Heart left ventricle (tissue), 16 donors: ENCODE measurements around the gene TMEM170A. TPM values are rescaled to one million over a fixed set of nuclear protein-coding genes. Genes with fewer than 3 reads are reported as not detected.

Experiments used
- ATAC-seq, 4 donors: fragments of 200-7000 bp; cut with Tn5 transposase; one replicate each; pipeline ENCODE4 v1.9.1; 2020 to 2022; ENCODE audit warnings: moderate library complexity in 4 of 4, mild to moderate bottlenecking in 3 of 4, moderate number of reproducible peaks in 1 of 4
- DNase-seq, 5 donors: peaks; one replicate each; pipeline ENCODE4 v3.0.0-alpha.2; 2020
- H3K27ac ChIP-seq, 12 donors: fragments of 200-600 bp; sonication (generic) in 4 of 12; one replicate each; pipeline versions ENCODE4 v1.5.0 to v1.8.0; 2016 to 2022; ENCODE audit warnings: mild to moderate bottlenecking in 2 of 12
- H3K27me3 ChIP-seq, 9 donors: fragments of 200-600 bp; sonication (generic) in 2 of 9; one replicate each; pipeline versions ENCODE4 v1.5.1 to v1.8.0; 2016 to 2022; ENCODE audit warnings: mild to moderate bottlenecking in 3 of 9
- H3K36me3 ChIP-seq, 9 donors: fragments of 200-600 bp; sonication (generic) in 2 of 9; one replicate each; pipeline versions ENCODE4 v1.5.0 to v1.8.0; 2018 to 2022; ENCODE audit warnings: mild to moderate bottlenecking in 2 of 9
- H3K4me1 ChIP-seq, 12 donors: fragments of 200-600 bp; sonication (generic) in 4 of 12; one replicate each; pipeline versions ENCODE4 v1.5.0 to v1.8.0; 2016 to 2022; ENCODE audit warnings: mild to moderate bottlenecking in 3 of 12
- H3K4me3 ChIP-seq, 12 donors: fragments of 200-600 bp; sonication (generic) in 4 of 12; one replicate each; pipeline versions ENCODE4 v1.5.0 to v1.8.0; 2017 to 2022; ENCODE audit warnings: mild to moderate bottlenecking in 9 of 12, moderate library complexity in 4 of 12
- H3K9me3 ChIP-seq, 12 donors: fragments of 200-600 bp; sonication (generic) in 4 of 12; one replicate each; pipeline versions ENCODE4 v1.5.0 to v1.8.0; 2016 to 2022; ENCODE audit warnings: mild to moderate bottlenecking in 1 of 12
- POLR2A ChIP-seq, 2 donors: fragments of 450-650 bp; IDR thresholded peaks; one replicate each; pipeline ENCODE4 v1.6.1; 2017; ENCODE audit warnings: antibody characterized with exemption in 2 of 2, mild to moderate bottlenecking in 2 of 2, moderate library complexity in 2 of 2
- WGBS, 4 donors: extraction: QIAGEN DNeasy Blood & Tissue Kit in 2 of 4; methylation state at CpG; one replicate each; pipeline versions ENCODE4 v1.1.5 to v1.1.7; 2013 to 2018; 5-methylcytosine and 5-hydroxymethylcytosine counted together
- intact Hi-C, 10 donors: fragments of 100-400 bp; cut with DNase I; formaldehyde crosslinking; loops; one replicate each; pipeline versions ENCODE4 v1.11.1 to v1.14.2; 2022
- polyA plus RNA-seq, 2 donors: library from polyadenylated mRNA; stranded (reverse); fragments of 200-250 nt; gene quantifications; one replicate each; pipeline ENCODE4 v1.2.3, GENCODE V29; 2013
- total RNA-seq, 9 donors: library from RNA; depleted of rRNA in 2 of 9; stranded (reverse); fragments of >200 nt in 2 of 9; fragmentation: NEBNext Ultra II Directional in 3 of 9; extraction: Animal tissue kit (Norgen Biotek cat#: 25700) in 3 of 9; gene quantifications; one replicate each; pipeline versions ENCODE4 v1.1.0 to v1.2.4, GENCODE V29; 2016 to 2023
- TF ChIP-seq, protein P1 (sequence below), 12 donors: fragments of 200-600 bp; sonication (generic) in 4 of 12; IDR thresholded peaks; one replicate each; pipeline versions ENCODE4 v1.5.0 to v1.8.0; 2018 to 2022; ENCODE audit warnings: antibody characterized with exemption in 12 of 12, mild to moderate bottlenecking in 5 of 12
- donor health status: ischemic (EF 13 %, LVEDD 7.1; RV severe dilation, severe dysfunction).
- donor health status: healthy with polysubstance abuse.
- donor health status: DM: no; HTN: yes; CAD: no.
- donor health status: DM: no; HTN: no; CAD: no.
- donor health status: ischemic (EF 25% LVEDD 6.9; RV normal size, moderate dysfunction).
- donor health status: ischemic (EF 25% LVEDD 5.7; RV mildly dilated, moderate dysfunction).
- donor health status: healthy.
- donor health status: DM: yes; HTN: yes; CAD: no.
- donor health status: ischemic (EF 35%, LVEDD 5.7; RV mildly dilated, moderate dysfunction).
- donor health status: nonischemic (EF 11% LVEDD 7.7; RV severe dilation, severe dysfunction).
- donor health status: DM: yes; HTN: yes; CAD: no.
- donor health status: PGD.
- donor health status: ischemic (EF 29% LVEDD 5.4; RV normal size, mild dysfunction).
- donor health status: nonischemic (EF 23%, LVEDD 6.1; RV moderate dilation, normal function).

TMEM170A gene
- total and polyA plus RNA-seq, 11 donors, result 4.3 to 14.6 (median 9.2) TPM

DNA sequence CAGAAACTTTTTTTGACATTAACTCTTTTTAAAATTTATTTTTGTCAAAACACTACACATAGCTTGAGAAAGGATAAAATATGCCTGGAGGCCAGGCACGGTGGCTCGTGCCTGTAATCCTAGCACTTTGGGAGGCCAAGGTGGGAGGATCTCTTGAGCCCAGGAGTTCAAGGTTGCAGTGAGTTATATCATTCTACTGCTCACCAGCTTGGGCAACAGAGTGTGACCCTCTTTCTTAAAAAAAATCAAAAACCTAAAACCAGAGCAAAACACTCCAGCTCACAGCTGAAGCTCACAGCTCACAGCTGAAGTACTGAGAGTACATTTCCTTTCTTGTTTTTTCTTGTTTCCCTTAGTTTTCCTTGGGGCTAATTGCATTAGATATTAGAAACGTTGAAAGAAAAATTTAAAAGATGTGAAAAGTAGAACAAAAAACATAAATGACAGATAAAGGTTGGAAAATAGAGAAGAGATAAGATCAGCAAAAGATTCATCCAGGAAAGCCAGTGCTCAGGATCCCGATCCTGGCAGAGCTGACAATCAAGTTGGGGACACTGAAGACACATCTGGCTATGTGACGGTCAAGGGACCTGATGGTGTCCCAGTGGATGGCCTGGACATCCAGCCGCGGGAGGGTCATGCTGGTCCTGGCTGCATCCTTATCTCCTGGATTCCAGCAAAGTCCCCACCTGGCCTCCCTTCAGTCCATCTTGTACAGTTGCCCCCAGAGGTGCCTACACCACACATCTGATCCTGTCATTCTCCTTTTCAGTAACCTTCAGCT is 20.9 kb upstream of the TMEM170A start:
- 83 to 89% (median 86%) methylated on average over 7 of the region's 7 CpGs for WGBS, 4 donors

DNA sequence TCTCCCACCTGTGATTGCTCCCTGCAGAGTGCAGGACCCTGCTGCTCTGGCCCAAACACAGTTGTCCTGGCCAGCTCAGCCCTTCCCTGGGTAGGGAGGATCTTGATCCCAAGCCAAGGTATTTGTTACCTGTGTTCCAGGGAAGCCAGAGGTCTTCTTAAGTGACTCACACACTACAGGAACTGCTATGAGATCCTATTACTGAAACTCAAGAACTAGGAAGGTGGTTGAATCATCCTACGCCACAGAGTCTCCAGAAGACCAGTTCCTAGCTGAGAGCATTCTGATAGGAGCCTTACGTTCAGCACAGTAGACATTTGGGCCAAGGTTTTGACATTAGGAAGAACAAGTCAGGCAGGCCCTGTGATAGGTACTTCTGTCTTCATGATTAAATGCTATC is 18.7 kb upstream of the TMEM170A start:
- H3K9me3 ChIP-seq, result no peaks in the 10 kb centered on the region
- H3K27me3 ChIP-seq, result peaks cover 0 to 2% (median 0%) of the 10 kb centered on the region in 9 donors
- H3K4me3 ChIP-seq, result no peak overlapping the region
- ATAC-seq (no peak), DNase-seq (no peak)
- intact Hi-C loops, result no loop called here
- H3K27ac ChIP-seq, result no peak overlapping the region
- TF ChIP-seq, protein P1, sequence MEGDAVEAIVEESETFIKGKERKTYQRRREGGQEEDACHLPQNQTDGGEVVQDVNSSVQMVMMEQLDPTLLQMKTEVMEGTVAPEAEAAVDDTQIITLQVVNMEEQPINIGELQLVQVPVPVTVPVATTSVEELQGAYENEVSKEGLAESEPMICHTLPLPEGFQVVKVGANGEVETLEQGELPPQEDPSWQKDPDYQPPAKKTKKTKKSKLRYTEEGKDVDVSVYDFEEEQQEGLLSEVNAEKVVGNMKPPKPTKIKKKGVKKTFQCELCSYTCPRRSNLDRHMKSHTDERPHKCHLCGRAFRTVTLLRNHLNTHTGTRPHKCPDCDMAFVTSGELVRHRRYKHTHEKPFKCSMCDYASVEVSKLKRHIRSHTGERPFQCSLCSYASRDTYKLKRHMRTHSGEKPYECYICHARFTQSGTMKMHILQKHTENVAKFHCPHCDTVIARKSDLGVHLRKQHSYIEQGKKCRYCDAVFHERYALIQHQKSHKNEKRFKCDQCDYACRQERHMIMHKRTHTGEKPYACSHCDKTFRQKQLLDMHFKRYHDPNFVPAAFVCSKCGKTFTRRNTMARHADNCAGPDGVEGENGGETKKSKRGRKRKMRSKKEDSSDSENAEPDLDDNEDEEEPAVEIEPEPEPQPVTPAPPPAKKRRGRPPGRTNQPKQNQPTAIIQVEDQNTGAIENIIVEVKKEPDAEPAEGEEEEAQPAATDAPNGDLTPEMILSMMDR (IDR thresholded peaks at IDR 0.05), result no peak
- no peak for TF ChIP-seq POLR2A (IDR thresholded peaks at IDR 0.05)
- no peaks in the 10 kb centered on the region for H3K4me1 ChIP-seq
- no peaks in the 10 kb centered on the region for H3K36me3 ChIP-seq
- 93 to 99% (median 95%) methylated on average over 2 of the region's 2 CpGs for WGBS, 4 donors

More for the DNA sequence above, 20.9 kb upstream of the TMEM170A start:
- Histone ChIP-seq H3K9me3 (no peaks in the 10 kb centered on the region), H3K4me1 (no peaks in the 10 kb centered on the region), H3K4me3 (no peak overlapping the region), H3K36me3 (no peaks in the 10 kb centered on the region), H3K27me3 (peaks cover 0 to 2% (median 0%) of the 10 kb centered on the region in 9 donors), H3K27ac (no peak overlapping the region)
- no peak for TF ChIP-seq POLR2A (IDR thresholded peaks at IDR 0.05)
- TF ChIP-seq, protein P1 (IDR thresholded peaks at IDR 0.05), result no peak
- ATAC-seq (no peak), DNase-seq (no peak)
- intact Hi-C loops, result no loop called here

DNA sequence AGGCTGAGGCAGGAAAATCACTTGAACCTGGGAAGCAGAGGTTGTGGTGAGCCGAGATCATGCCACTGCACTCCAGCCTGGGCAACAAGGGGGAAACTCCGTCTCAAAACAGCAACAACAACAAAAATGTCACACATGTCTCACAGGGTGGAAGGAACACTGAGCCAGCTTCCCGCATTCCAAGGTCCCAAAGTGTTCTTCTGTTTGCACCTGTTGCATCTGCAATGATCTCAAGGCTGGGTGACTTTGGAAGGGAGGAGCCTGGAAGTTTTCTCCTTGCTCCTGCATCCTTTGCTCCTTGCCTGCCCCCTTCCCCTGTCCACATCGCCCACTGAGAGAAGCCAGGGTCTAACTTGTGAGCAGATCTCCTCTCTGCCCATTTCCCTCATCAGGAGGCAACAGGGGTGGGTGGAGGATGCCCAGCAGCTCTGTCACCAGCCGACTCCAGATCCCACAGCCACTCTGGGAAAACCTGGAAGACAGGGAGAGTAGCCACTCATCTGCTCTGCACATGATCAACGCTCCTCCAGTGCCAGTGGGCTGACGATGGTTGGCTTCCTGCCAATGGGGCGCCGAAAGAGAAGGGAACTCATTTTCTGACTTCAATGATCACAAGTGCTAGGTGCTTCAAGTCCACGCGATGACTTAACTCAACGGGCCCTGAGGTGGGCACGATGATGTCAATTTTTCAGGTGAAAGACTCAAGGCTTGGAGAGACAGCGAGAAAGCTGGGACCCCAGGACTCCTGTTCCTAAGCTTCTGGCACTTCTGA is 18.1 kb upstream of the TMEM170A start:
- DNase-seq (no peak), ATAC-seq (no peak)
- H3K36me3 ChIP-seq, result no peaks in the 10 kb centered on the region
- H3K4me1 ChIP-seq, result no peaks in the 10 kb centered on the region
- H3K9me3 ChIP-seq, result no peaks in the 10 kb centered on the region
- 70 to 84% (median 76%) methylated on average over 13 to 14 of the region's 14 CpGs for WGBS, 4 donors
- H3K4me3 ChIP-seq, result no peak overlapping the region
- intact Hi-C loops, result no loop called here
- peaks cover 0 to 2% (median 0%) of the 10 kb centered on the region in 9 donors for H3K27me3 ChIP-seq
- no peak overlapping the region for H3K27ac ChIP-seq
- TF ChIP-seq, protein P1 (IDR thresholded peaks at IDR 0.05), result no peak
- no peak for TF ChIP-seq POLR2A (IDR thresholded peaks at IDR 0.05)

DNA sequence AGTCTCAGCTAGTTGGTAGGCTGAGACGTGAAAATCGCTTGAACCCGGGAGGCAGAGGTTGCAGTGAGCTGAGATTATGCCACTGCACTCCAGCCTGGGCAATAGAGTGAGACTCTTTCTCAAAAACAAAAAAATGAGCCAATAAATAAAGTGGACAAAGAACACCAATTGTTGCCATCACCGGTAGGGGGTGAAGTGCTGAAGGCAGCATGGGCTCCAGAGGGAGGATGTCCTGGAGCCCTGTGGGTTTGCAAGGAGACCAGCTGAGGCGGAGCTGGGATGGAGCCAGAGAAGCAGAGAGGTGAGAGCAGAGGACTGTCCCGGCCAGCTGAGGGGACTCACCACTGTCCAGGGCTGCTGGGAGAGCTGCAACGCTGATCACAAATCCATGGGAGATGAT is 17.0 kb upstream of the TMEM170A start:
- Histone ChIP-seq H3K27me3 (peaks cover 0 to 2% (median 0%) of the 10 kb centered on the region in 9 donors), H3K27ac (no peak overlapping the region), H3K4me1 (no peaks in the 10 kb centered on the region), H3K36me3 (no peaks in the 10 kb centered on the region), H3K4me3 (no peak overlapping the region), H3K9me3 (no peaks in the 10 kb centered on the region)
- TF ChIP-seq, protein P1 (IDR thresholded peaks at IDR 0.05), result no peak
- TF ChIP-seq POLR2A (IDR thresholded peaks at IDR 0.05), result no peak
- DNase-seq (no peak), ATAC-seq (no peak)
- intact Hi-C loops, result no loop called here
- 82 to 88% (median 86%) methylated on average over 7 of the region's 7 CpGs for WGBS, 4 donors
